Heart right ventricle (tissue), 16 donors: ENCODE measurements around the gene LGR5. TPM values are rescaled to one million over a fixed set of nuclear protein-coding genes. Genes with fewer than 3 reads are reported as not detected.
"Not testable (repeated sequence)": the region's sequence is repeated elsewhere in the genome, so short reads cannot be mapped to it uniquely, and the experiment has no call there.

ENCODE experiments used
- ATAC-seq, 8 donors: fragments of 200-7000 bp; cut with Tn5 transposase; one replicate each; pipeline ENCODE4 v1.9.1; 2020; ENCODE audit warnings: mild to moderate bottlenecking in 8 of 8, moderate library complexity in 8 of 8, moderate number of reproducible peaks in 1 of 8
- DNase-seq, 2 donors: peaks; one replicate each; pipeline ENCODE4 v3.0.0-alpha.2; 2020
- H3K27ac ChIP-seq, 10 donors: fragments of 200-600 bp; sonication (generic) in 2 of 10; one replicate each; pipeline versions ENCODE4 v1.5.0 to v1.8.0; 2020 to 2022; ENCODE audit warnings: mild to moderate bottlenecking in 3 of 10
- H3K27me3 ChIP-seq, 7 donors: fragments of 200-600 bp; one replicate each; pipeline ENCODE4 v1.8.0; 2021 to 2022; ENCODE audit warnings: mild to moderate bottlenecking in 2 of 7
- H3K36me3 ChIP-seq, 9 donors: fragments of 200-600 bp; sonication (generic) in 1 of 9; one replicate each; pipeline versions ENCODE4 v1.5.0 to v1.8.0; 2020 to 2022; ENCODE audit warnings: mild to moderate bottlenecking in 2 of 9
- H3K4me1 ChIP-seq, 9 donors: fragments of 200-600 bp; sonication (generic) in 1 of 9; one replicate each; pipeline versions ENCODE4 v1.5.0 to v1.8.0; 2020 to 2022; ENCODE audit warnings: mild to moderate bottlenecking in 4 of 9
- H3K4me3 ChIP-seq, 10 donors: fragments of 200-600 bp; sonication (generic) in 2 of 10; one replicate each; pipeline versions ENCODE4 v1.5.0 to v1.8.0; 2020 to 2022; ENCODE audit warnings: mild to moderate bottlenecking in 7 of 10, moderate library complexity in 2 of 10
- H3K9me3 ChIP-seq, 11 donors: fragments of 200-600 bp in 10 of 11; sonication (generic) in 2 of 11; one replicate each; pipeline versions ENCODE4 v1.5.0 to v1.8.0; 2013 to 2022; ENCODE audit warnings: mild to moderate bottlenecking in 2 of 11, control low read depth in 1 of 11, moderate library complexity in 1 of 11
- CTCF ChIP-seq, 9 donors: fragments of 200-600 bp; sonication (generic) in 2 of 9; IDR thresholded peaks; one replicate each; pipeline versions ENCODE4 v1.5.0 to v1.8.0; 2021 to 2022; ENCODE audit warnings: antibody characterized with exemption in 9 of 9, mild to moderate bottlenecking in 5 of 9, moderate library complexity in 1 of 9
- WGBS, 2 donors: extraction: QIAGEN DNeasy Blood & Tissue Kit; methylation state at CpG; one replicate each; pipeline ENCODE4 v1.1.7; 2013; ENCODE audit warnings: inconsistent platforms in 1 of 2; 5-methylcytosine and 5-hydroxymethylcytosine counted together
- intact Hi-C, 10 donors: fragments of 100-400 bp; cut with DNase I; formaldehyde crosslinking; loops; one replicate each; pipeline versions ENCODE4 v1.11.1 to v1.14.2; 2022
- polyA plus RNA-seq, 2 donors: library from polyadenylated mRNA; stranded (reverse); fragments of 200-250 nt; gene quantifications; one replicate each; pipeline ENCODE4 v1.2.3, GENCODE V29; 2013
- total RNA-seq, 10 donors: library from RNA; stranded (reverse); fragmentation: NEBNext Ultra II Directional in 3 of 10; extraction: Animal tissue kit (Norgen Biotek cat#: 25700) in 3 of 10; gene quantifications; one replicate each; pipeline versions ENCODE4 v1.2.1 to v1.2.4, GENCODE V29; 2021 to 2023
- donor health status: Arrhythmogenic right ventricular cardiomyopathy.
- donor health status: ischemic (EF 13 %, LVEDD 7.1; RV severe dilation, severe dysfunction).
- donor health status: healthy with polysubstance abuse.
- donor health status: DM: no; HTN: yes; CAD: no.
- donor health status: DM: no; HTN: no; CAD: no.
- donor health status: ischemic (EF 25% LVEDD 6.9; RV normal size, moderate dysfunction).
- donor health status: ischemic (EF 25% LVEDD 5.7; RV mildly dilated, moderate dysfunction).
- donor health status: healthy.
- donor health status: DM: yes; HTN: yes; CAD: no.
- donor health status: Ischemic cardiomyopathy.
- donor health status: ischemic (EF 35%, LVEDD 5.7; RV mildly dilated, moderate dysfunction).
- donor health status: nonischemic (EF 11% LVEDD 7.7; RV severe dilation, severe dysfunction).
- donor health status: DM: yes; HTN: yes; CAD: no.
- donor health status: PGD.
- donor health status: ischemic (EF 29% LVEDD 5.4; RV normal size, mild dysfunction).
- donor health status: nonischemic (EF 23%, LVEDD 6.1; RV moderate dilation, normal function).

Gene LGR5
- total and polyA plus RNA-seq, 12 donors = 0.06 to 0.37 (median 0.07) TPM; not detected in 9

- intact Hi-C loops = no loop called here
- Histone ChIP-seq H3K4me3 (no peak overlapping the region), H3K27ac (no peak overlapping the region), H3K4me1 (no peaks in the 10 kb centered on the region), H3K27me3 (no peaks in the 10 kb centered on the region), H3K9me3 (no peaks in the 10 kb centered on the region), H3K36me3 (no peaks in the 10 kb centered on the region)
- DNase-seq (no peak), ATAC-seq (no peak)
- TF ChIP-seq CTCF (IDR thresholded peaks at IDR 0.05) = no peak
- WGBS, 2 donors = 78 to 84% methylated on average over 3 of the region's 3 CpGs
Measured at GRCh38 chr12:71548893-71549292, 109.3 kb downstream of the LGR5 start.

GRCh38 chr12:71551529-71551928, 111.9 kb downstream of the LGR5 start:
- WGBS, 2 donors = 42 to 45% methylated on average over 3 of the region's 3 CpGs
- H3K36me3 ChIP-seq = no peaks in the 10 kb centered on the region
- H3K27ac ChIP-seq = no peak overlapping the region

GRCh38 chr12:71552728-71553501, 113.3 kb downstream of the LGR5 start:
- H3K4me3 ChIP-seq = no peak overlapping the region
- H3K27ac ChIP-seq = no peak overlapping the region
- WGBS, 2 donors = 84% methylated on average over 5 of the region's 5 CpGs
- no peaks in the 10 kb centered on the region for H3K4me1 ChIP-seq
- ATAC-seq = no peak
- no peak for DNase-seq
- intact Hi-C loops = loop anchor here in 2 of 10 donors (10.0 kb wide), 1 partner anchor 138 kb away; no protein-coding TSS in a partner anchor
- H3K36me3 ChIP-seq = no peaks in the 10 kb centered on the region
- no peaks in the 10 kb centered on the region for H3K9me3 ChIP-seq
- TF ChIP-seq CTCF (IDR thresholded peaks at IDR 0.05) = no peak
- no peaks in the 10 kb centered on the region for H3K27me3 ChIP-seq

More at GRCh38 chr12:71551529-71551928, 111.9 kb downstream of the LGR5 start:
- intact Hi-C loops = loop anchor here in 2 of 10 donors (10.0 kb wide), 1 partner anchor 137 kb away; no protein-coding TSS in a partner anchor
- Histone ChIP-seq H3K9me3 (no peaks in the 10 kb centered on the region), H3K4me1 (no peaks in the 10 kb centered on the region), H3K4me3 (no peak overlapping the region), H3K27me3 (no peaks in the 10 kb centered on the region)
- ATAC-seq = no peak
- peak in 3 of 9 donors; percentile 17 to 39 (median 21) for TF ChIP-seq CTCF (IDR thresholded peaks at IDR 0.05)
- DNase-seq = no peak

GRCh38 chr12:71555191-71555590, 115.6 kb downstream of the LGR5 start:
- no peak for DNase-seq
- Histone ChIP-seq H3K36me3 (no peaks in the 10 kb centered on the region), H3K4me1 (no peaks in the 10 kb centered on the region), H3K27me3 (peaks cover 0 to 5% (median 0%) of the 10 kb centered on the region in 7 donors), H3K27ac (no peak overlapping the region), H3K4me3 (no peak overlapping the region), H3K9me3 (no peaks in the 10 kb centered on the region)
- no peak for ATAC-seq
- no peak for TF ChIP-seq CTCF (IDR thresholded peaks at IDR 0.05)
- intact Hi-C loops = loop anchor here in 2 of 10 donors (10.0 kb wide), 1 partner anchor 140 kb away; no protein-coding TSS in a partner anchor
- WGBS, 2 donors = 72 to 91% methylated on average over 1 of the region's 1 CpG

- H3K4me3 ChIP-seq, H3K4me1 ChIP-seq, H3K27ac ChIP-seq, H3K27me3 ChIP-seq, H3K9me3 ChIP-seq, H3K36me3 ChIP-seq, DNase-seq, ATAC-seq: not testable (repeated sequence)
- intact Hi-C loops = loop anchor here in 2 of 10 donors (10.0 kb wide), 1 partner anchor 141 kb away; no protein-coding TSS in a partner anchor
- 97 to 100% methylated on average over 1 of the region's 1 CpG for WGBS, 2 donors
Measured at GRCh38 chr12:71555789-71556188, 116.2 kb downstream of the LGR5 start.
